Left kidney (tissue), 2 donors: ENCODE results near the gene AFAP1. TPM values are rescaled to one million over a fixed set of nuclear protein-coding genes. Genes with fewer than 3 reads are reported as not detected.

Experiments
- DNase-seq: peaks from one replicate; pipeline ENCODE4 v3.0.0-alpha.2; 2013
- polyA plus RNA-seq: library from polyadenylated mRNA; unstranded; fragments of 120-200 nt; gene quantifications from one replicate; pipeline ENCODE4 v1.2.1, GENCODE V29; 2013; ENCODE audit not compliant: insufficient read length

The AFAP1 gene
- polyA plus RNA-seq, 1 donor: 21.7 TPM

- DNase-seq: no peak
Observed at GRCh38 chr4:7786517-7786916, 153.1 kb downstream of the AFAP1 start.

DNA sequence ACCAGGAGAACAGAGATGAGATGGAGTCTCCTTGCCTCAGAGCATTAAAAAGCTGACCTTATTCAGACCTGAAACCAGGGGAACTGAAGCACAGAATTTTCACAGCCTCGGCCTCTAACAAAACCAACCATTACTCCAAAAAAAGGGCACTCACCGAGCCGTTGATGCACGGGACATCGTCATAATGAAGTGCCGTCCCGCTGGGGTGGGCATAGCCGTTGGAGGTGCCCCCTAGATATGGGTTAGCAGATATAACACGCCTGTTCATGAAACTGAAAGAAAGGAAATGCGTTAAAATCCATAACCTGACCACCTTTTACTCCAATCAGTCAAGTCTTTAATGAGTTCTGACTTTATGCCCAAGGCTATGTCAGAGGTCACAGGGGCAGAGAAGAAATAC, 153.6 kb downstream of the AFAP1 start:
- DNase-seq: no peak

DNA sequence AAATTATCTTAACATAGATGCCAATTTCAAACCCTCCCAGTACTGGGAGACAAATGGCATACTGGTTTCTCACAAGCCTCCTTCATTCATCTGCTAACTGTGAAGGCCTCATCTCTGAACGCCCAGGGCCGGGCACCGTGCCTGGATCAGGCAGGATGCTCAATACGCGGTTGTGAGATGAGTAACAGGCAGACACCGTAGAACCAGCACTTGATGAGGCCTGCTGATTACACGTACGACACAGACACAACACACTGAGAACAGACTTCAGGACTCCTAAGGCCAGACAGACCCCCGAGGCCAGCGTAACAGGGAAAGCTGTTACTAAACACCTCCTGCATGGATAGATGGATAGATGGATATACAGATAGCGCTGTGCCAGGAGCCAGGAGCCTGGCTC, 154.6 kb downstream of the AFAP1 start:
- no peak for DNase-seq

GRCh38 chr4:7784131-7784870, 155.4 kb downstream of the AFAP1 start:
- no peak for DNase-seq

DNA sequence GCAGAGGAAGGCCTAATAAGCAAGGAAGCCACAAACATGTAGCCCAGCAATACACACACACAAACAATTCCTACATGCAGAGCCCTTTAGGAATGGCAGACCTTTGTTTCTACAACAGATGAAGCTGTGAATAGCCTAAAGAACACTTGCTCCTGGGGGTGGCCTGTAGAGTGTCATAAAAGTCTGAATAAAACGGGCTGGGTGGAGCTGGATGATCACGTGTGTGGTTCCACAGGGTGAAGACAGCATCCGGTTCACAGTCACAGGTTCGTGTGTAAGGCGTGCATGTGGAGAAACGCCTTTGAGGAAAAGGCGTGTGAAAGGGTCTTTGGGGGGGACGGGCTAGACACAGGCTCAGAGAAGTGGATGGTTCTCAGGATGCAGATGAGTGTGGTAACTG, 156.1 kb downstream of the AFAP1 start:
- no peak for DNase-seq

DNA sequence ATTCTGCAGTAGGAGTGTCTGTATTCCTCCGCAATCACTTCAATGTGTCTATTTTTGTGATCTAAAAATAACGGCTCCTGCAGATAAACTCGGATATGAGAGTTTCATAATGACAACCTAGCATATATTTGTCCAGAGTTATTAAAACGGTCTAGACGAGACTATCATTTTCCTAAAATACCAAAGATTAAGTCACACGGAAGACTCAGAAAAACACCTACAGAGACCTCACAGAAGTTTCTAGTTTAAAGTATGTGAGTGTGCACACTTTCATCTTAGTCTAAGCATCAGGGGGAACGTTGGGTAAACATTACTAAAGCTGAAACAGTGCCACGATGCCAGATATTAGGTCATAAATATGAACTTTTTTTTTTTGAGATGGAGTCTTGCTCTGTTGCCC, 156.9 kb downstream of the AFAP1 start:
- no peak for DNase-seq

DNA sequence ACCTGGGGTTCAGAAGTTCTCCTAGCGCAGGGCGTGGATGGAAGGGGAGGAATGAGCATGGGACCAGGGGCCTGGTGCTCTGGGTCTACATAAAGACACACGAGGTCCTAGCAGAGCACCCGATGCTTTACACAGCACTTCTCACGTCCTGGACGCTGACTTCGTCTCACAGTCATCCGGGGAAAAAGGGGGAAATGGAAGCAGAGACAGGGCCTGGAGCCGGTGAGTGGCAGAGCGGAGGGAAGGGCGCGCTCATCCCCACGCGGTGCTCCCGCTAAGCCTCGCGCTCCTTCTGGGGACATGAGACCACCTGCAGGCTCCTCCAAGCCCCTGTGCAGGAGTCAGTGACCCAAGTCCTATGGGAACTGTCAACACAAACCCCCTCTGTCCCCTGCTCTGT, 157.7 kb downstream of the AFAP1 start:
- no peak for DNase-seq

DNA sequence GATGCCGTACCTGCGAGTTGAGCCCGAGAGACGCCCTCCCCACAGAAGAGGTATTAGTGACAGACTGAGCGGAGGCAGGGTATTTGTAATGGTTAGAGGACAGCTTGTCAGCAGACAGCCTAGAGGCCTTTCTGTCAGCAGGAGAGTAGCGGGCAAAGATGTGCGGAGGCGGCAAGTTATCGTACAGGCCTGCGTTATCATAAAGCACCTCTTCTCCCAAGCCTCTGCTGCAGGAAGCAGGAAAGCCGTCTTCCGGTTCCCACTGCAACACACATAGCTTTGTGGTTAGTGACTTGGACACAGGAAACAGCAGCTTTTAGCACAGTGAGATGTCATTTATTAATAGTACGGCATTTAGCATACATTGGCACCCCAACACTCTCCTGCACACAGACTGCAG, 158.3 kb downstream of the AFAP1 start:
- DNase-seq: no peak

GRCh38 chr4:7780751-7781348, 158.8 kb downstream of the AFAP1 start:
- DNase-seq: no peak

DNA sequence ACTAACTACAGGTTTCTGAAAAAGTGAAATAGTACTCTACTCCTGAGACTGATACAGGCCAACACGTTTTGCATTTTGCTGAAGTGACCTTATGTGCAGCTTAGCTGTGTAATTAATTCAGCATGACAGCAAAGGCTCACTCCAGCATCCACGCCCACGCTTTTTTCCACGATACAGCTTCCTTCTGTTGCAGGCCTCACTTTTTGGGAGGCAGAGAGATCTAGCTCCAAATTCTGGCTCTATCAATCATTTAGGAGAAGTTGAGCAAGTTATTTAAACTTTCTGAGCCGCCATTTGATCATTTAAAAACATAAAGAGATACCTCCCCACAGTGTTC, 160.3 kb downstream of the AFAP1 start:
- DNase-seq: no peak

DNA sequence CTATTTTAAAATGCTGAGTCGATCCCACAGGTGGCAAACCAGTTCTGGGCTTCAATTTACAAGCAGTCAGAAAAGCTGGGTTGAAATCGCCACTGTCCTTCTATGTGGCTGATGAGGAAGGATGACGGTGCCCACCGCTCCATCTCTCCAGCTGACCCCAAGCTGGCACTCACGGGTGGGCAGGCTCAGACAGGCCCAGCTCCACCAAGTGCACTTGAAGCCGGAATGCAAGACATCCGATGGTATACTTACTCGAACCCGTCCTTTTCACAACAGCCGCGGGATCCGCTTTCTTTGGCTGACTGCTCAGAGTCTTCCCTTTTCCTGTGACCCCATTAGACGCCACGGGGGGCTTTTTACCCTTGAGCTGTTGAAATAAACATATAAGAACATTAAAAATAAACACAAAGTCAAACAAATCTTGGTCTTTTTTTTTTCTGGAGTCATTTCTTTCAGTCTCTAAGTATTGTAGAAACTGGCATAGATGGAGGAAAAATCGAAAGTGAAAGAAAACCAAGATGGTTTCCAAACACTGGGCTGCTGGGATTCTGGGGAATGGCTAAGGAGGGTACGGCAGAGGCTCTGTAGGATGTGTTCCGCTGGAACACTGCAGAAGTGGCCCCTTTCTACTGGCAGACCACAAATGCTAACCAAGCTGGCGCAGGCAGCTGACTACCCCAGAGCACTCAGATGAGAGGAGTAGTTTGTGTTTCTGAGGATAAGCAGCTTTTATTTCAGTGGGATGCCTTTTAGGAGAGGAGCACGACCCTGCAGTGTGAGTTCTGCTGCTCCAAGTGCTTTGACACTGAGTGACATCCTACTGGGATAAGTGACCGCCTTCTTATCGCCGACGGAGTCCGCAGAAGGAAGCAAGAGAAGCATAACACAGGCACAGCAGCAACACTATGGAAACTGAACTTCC, 160.9 kb downstream of the AFAP1 start:
- DNase-seq: no peak

DNA sequence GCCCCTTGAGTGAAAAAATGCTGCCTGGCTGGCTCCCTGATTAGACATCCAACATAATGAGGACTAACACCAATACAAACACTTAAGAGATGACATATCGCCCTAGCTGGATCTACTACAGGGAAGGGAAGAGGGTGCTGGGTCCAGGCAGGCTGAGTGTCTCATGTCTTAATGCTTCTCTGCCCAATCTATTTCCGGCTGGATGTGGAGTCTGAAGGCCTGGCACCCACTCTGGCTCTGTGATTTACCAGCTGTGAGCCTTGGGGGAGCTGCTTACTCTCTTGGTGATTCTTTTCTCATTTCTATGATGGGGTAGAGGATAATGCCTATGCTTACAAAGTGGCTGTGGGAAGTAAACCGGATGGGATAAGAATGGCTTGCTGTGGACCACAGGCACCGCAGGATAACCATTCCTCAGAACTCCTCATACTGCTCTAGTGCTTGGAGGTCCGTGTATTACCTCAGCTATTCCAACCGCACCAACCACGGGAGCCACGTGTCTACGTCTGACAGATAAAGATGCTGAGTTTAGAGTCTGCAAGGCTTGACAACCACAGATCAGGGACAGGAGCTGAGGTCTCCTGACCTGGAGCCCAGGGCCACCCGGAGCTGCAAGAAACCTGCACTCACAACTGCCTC, 161.7 kb downstream of the AFAP1 start:
- no peak for DNase-seq

DNA sequence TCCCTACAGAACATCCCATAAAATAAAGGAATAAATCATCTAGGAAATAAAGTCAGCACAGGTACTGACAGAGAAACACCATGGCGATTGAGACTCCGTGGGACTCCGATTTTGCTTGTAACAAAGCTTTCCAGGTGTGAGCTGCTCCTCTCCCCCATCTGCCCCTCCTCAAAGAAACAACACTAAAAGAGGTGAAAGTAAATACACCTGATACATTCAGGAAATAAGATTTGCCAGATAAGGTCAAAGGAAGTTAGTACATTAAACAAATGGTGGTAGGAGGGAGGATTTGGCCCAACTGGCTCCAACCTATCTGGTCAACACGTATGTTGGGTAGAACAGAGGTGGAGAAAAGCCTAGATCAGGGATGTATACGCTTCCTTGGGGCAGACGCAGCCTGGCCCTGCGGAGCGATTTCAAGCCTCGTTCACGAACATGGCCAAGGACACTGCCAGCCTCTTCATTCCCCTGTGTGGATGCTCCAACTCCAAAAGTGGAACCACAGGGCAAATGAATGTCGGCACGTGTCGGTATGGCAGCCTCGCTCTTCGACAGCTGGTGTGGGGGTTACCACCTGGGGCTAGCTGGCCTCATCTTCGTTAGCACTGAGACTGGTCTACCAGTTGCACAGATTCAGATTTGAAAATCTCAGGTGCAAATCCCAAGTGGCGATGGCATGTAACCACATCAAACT, 162.5 kb downstream of the AFAP1 start:
- no peak for DNase-seq

GRCh38 chr4:7775396-7775795, 164.3 kb downstream of the AFAP1 start:
- no peak for DNase-seq

- no peak for DNase-seq
Observed at GRCh38 chr4:7774301-7775294, 165.1 kb downstream of the AFAP1 start.

GRCh38 chr4:7773401-7774180, 166.1 kb downstream of the AFAP1 start:
- no peak for DNase-seq

DNA sequence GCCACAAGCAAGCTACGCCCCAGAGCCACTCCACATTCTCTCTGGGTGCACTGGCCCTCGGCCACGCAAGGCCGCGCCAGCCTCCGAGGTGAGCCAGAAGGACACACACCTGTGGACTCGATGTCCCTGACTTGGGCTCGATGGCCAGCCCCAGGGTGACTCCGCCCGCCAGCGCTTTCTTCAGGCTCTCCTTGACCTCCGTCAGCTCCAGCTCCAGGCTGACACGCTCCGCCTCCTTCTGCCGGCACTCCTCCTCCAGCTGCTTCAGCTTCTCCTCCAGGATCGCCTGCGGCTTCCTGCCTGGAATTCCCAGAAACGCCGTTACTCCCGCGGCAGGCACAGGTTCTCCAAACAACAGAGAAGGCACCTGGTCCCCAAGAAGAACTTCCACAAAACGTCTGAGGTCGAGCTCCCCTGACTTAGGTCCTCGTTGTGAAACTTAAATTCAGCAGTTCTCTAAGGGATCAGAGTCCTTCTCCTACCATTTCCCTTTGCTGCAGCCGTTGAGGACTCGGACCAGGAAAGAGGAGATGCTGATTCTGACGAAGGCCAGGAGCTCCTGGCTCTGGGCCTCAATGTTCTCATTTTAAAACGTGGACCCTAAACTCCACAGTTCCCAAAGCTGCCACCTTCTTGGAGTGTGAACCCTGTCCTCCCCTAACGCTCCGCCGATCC, 166.8 kb downstream of the AFAP1 start:
- DNase-seq: no peak

DNA sequence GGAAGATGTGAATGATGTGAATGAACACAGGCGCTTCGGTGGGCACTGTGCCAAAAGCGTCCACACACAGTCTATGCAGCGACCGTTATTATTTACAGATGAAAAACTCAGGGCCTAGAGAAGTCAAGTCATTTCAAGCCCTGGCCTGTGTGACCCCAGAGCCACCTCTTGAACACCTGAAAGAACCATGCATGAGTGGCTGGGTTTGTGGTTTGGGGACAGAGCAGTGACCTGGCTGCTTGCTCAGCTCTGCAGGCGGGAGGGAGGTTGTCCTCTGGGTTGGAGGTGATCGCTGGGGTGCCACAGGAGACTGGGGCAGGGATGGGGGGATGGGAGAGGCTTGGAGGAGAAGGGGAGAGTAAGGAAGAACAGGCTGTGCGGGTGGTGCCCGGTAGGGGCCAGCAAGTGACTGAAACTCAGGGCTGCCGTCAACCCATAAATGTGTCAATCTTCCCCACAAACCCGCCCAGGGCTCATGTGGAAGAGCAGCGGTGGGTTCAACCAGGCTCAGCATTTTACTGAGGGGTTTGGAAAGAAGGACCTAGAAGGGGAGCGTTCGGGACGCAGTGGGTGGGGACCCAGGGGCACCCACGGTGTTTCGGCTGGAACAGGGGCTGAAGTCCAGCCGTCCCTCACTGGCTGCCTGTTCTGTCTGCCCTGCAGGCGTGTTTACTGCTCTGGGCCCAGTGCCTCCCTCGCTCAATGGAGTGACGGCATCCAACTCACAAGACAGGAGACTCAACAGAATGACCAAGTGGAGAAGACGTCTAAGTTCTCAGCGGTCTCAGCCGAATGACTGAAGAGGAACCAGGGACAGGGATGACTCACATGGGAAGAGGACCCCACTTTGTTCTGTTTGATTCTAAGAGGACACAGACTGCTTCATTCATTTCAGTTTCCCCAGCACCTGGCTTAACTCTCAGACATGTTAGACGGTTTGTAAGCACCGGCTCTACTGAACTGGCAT, 167.8 kb downstream of the AFAP1 start:
- DNase-seq: no peak
